Endothelial cell of umbilical vein (primary cell): Measurements from ENCODE around the gene FARP1. TPM values are rescaled to one million over a fixed set of nuclear protein-coding genes. Genes with fewer than 3 reads are reported as not detected.

ENCODE experiments used
- BruUV-seq: library from RNA; stranded (reverse); fragments of 400-500 nt; replicated peaks from 2 replicates; lab custom pipeline; 2021; lab: Mats Ljungman, UMichigan
- CTCF ChIA-PET: fragments of 300-600, 350-600 bp; sonication (Branson Sonifier 250); formaldehyde crosslinking; loops from one replicate; lab custom pipeline; 2021; ENCODE audit warnings: antibody characterized with exemption, inconsistent platforms; lab: Charles Lee
- POLR2A ChIA-PET: fragments of 300-600, 350-600 bp; sonication (Branson Sonifier 250); formaldehyde crosslinking; loops from one replicate; lab custom pipeline; 2021; ENCODE audit warnings: antibody characterized with exemption, inconsistent platforms; lab: Charles Lee
- DNase-seq: peaks from one replicate; pipeline ENCODE4 v3.0.0-alpha.2; 2011; ENCODE audit warnings: low read depth, low spot score
- FAIRE-seq: peaks from 2 replicates; lab custom pipeline; 2011; peaks lifted over from hg19 to GRCh38; lab: Jason Lieb, UNC
- H2AFZ ChIP-seq: 2 replicates; pipeline ENCODE4 v1.6.0; 2012; ENCODE audit warnings: low read depth, low read length, control low read depth, inconsistent platforms
- H3K27ac ChIP-seq: 2 replicates; pipeline ENCODE4 v1.5.1; 2011; ENCODE audit warnings: low read depth, mild to moderate bottlenecking, control low read depth, low read length, moderate library complexity; ENCODE audit not compliant: insufficient read depth
- H3K27me3 ChIP-seq, 2 experiments: 2 replicates each; pipeline versions ENCODE4 v1.6.0 to v1.6.1; 2011; ENCODE audit warnings: low read length in 2 of 2, mixed read lengths in 1 of 2; ENCODE audit not compliant: control insufficient read depth in 2 of 2, insufficient read depth in 2 of 2
- H3K36me3 ChIP-seq, 2 experiments: 2 replicates in 1 of 2; 3 replicates in 1 of 2; pipeline ENCODE4 v1.5.1; 2011; ENCODE audit warnings: low read length in 2 of 2, mild to moderate bottlenecking in 1 of 2, moderate library complexity in 1 of 2; ENCODE audit not compliant: control insufficient read depth in 2 of 2, insufficient read depth in 2 of 2; ENCODE audit errors: extremely low read depth in 1 of 2
- H3K4me1 ChIP-seq: 3 replicates; pipeline ENCODE4 v1.5.1; 2011; ENCODE audit warnings: mild to moderate bottlenecking, low read length; ENCODE audit not compliant: control insufficient read depth, insufficient read depth; ENCODE audit errors: extremely low read depth
- H3K4me2 ChIP-seq: 2 replicates; pipeline ENCODE4 v1.6.1; 2011; ENCODE audit warnings: low read length, control low read depth, mixed read lengths; ENCODE audit not compliant: insufficient read depth
- H3K4me3 ChIP-seq, 3 experiments: fragments of 200-600 bp in 1 of 3; sonication (generic), shearing (Covaris generic) in 1 of 3; replicated peaks in 1 of 3; 2 replicates each; pipeline ENCODE4 v1.5.1; 2011 to 2016; ENCODE audit warnings: control low read depth in 3 of 3, low read length in 3 of 3, mild to moderate bottlenecking in 2 of 3, inconsistent platforms in 1 of 3, low read depth in 1 of 3, moderate library complexity in 1 of 3; ENCODE audit not compliant: insufficient read depth in 1 of 3
- H3K79me2 ChIP-seq: 2 replicates; pipeline ENCODE4 v1.6.0; 2012; ENCODE audit warnings: low read length, inconsistent platforms; ENCODE audit not compliant: control insufficient read depth, insufficient read depth
- H3K9ac ChIP-seq: replicated peaks from 2 replicates; pipeline ENCODE3; 2011; ENCODE audit warnings: low read length, control low read depth; ENCODE audit not compliant: insufficient read depth; ENCODE audit errors: extremely low read depth
- H3K9me1 ChIP-seq: replicated peaks from 3 replicates; pipeline ENCODE4 v1.6.0; 2011; ENCODE audit warnings: mild to moderate bottlenecking, low read length; ENCODE audit not compliant: control insufficient read depth, insufficient read depth; ENCODE audit errors: extremely low read depth
- H3K9me3 ChIP-seq: replicated peaks from 2 replicates; pipeline ENCODE4 v1.5.1; 2012; ENCODE audit warnings: low read length, inconsistent platforms; ENCODE audit not compliant: control insufficient read depth, insufficient read depth
- H4K20me1 ChIP-seq: replicated peaks from 2 replicates; pipeline ENCODE3; 2011; ENCODE audit warnings: mild to moderate bottlenecking, low read length; ENCODE audit not compliant: control insufficient read depth, insufficient read depth; ENCODE audit errors: extremely low read depth
- CTCF ChIP-seq, 2 donors: IDR thresholded peaks; 1 replicate in 1 of 2; 2 replicates in 1 of 2; pipeline ENCODE4 v1.5.1; 2011; ENCODE audit warnings: low read length in 2 of 2, mild to moderate bottlenecking in 2 of 2, moderate library complexity in 2 of 2, control low read depth in 1 of 2, inconsistent platforms in 1 of 2, low read depth in 1 of 2; ENCODE audit not compliant: insufficient read depth in 1 of 2; ENCODE audit errors: extremely low read depth in 1 of 2
- EZH2 ChIP-seq: IDR thresholded peaks from 2 replicates; pipeline ENCODE4 v1.6.1; 2012; ENCODE audit warnings: borderline replicate concordance, low read depth, mild to moderate bottlenecking, moderate library complexity, low read length, inconsistent platforms; ENCODE audit not compliant: severe bottlenecking
- FOS ChIP-seq: IDR thresholded peaks from 2 replicates; pipeline ENCODE4 v1.6.1; 2011; ENCODE audit warnings: mild to moderate bottlenecking, low read length, moderate library complexity, borderline replicate concordance; ENCODE audit not compliant: insufficient read depth
- GATA2 ChIP-seq: IDR thresholded peaks from 2 replicates; pipeline ENCODE4 v1.7.0; 2011; ENCODE audit warnings: low read depth, mild to moderate bottlenecking, moderate library complexity, mixed read lengths, low read length; ENCODE audit not compliant: insufficient read length, insufficient read depth
- JUN ChIP-seq: IDR thresholded peaks from 2 replicates; pipeline ENCODE4 v1.6.1; 2011; ENCODE audit warnings: borderline replicate concordance, low read depth; ENCODE audit not compliant: insufficient read length, insufficient read depth
- MAX ChIP-seq: IDR thresholded peaks from 2 replicates; pipeline ENCODE4 v1.6.1; 2011; ENCODE audit not compliant: insufficient read depth, insufficient read length
- MYC ChIP-seq: IDR thresholded peaks from one replicate; pipeline ENCODE4 v1.6.1; 2011; ENCODE audit warnings: mild to moderate bottlenecking, low read depth, low read length
- POLR2A ChIP-seq: IDR thresholded peaks from 2 replicates; pipeline ENCODE4 v1.6.1; 2012; ENCODE audit warnings: low read depth, mild to moderate bottlenecking, control low read depth, low read length
- POLR2AphosphoS5 ChIP-seq: IDR thresholded peaks from 2 replicates; pipeline ENCODE4 v1.6.1; 2012; ENCODE audit warnings: low read depth, mild to moderate bottlenecking, control low read depth, low read length, moderate library complexity; ENCODE audit not compliant: insufficient read depth
- dilution Hi-C: fragments of 300-500 bp; cut with MboI; formaldehyde crosslinking; loops from one replicate; pipeline ENCODE4 v1.15.0; 2019; ENCODE audit warnings: low sequenced_read_pairs; ENCODE audit not compliant: extremely low pct_ligation_motif_present
- intact Hi-C: fragments of 100-400 bp; cut with micrococcal nuclease; formaldehyde crosslinking; loops from one replicate; pipeline ENCODE4 v1.10.0; 2022
- polyA plus RNA-seq, 4 experiments: library from polyadenylated mRNA; depleted of rRNA in 3 of 4; stranded (reverse) in 3 of 4; unstranded in 1 of 4; fragments of >200 nt; gene quantifications; 2 replicates each; pipeline versions ENCODE4 v1.2.1 to v1.2.3, GENCODE V29; 2011 to 2012; ENCODE audit warnings: missing spikeins in 1 of 4
- total RNA-seq: library from RNA; stranded (reverse); gene quantifications from 2 replicates; pipeline ENCODE4 v1.2.3, GENCODE V29; 2021

The FARP1 gene
- total and polyA plus RNA-seq, 2 donors (not counting 3 experiments of a cell fraction or from before 2014, with no cell fraction given) = 19.0 to 77.7 TPM

- Histone ChIP-seq H2AFZ (no peak overlapping the region), H3K4me2 (no peak overlapping the region), H3K79me2 (peaks cover 8% of the 10 kb centered on the region), H3K27ac (no peak overlapping the region), H3K27me3 (no peaks in the 10 kb centered on the region), H3K9me1 (no peaks in the 10 kb centered on the region), H3K4me1 (no peaks in the 10 kb centered on the region), H3K36me3 (no peaks in the 10 kb centered on the region), H3K9me3 (no peaks in the 10 kb centered on the region), H3K4me3 (no peak overlapping the region), H4K20me1 (peaks cover 3% of the 10 kb centered on the region), H3K9ac (no peak overlapping the region)
- CTCF ChIA-PET = interaction anchor here (0.7 to 1.2 kb wide), 2 partner anchors 17 to 49 kb away, joined by 3 read pairs; no protein-coding TSS in a partner anchor
- POLR2A ChIA-PET = no interaction called here
- dilution Hi-C loops (no loop called here), intact Hi-C loops (no loop called here)
- peak; percentile 23 for DNase-seq
- no peak for FAIRE-seq
- no TSS peak for BruUV-seq
- TF ChIP-seq FOS = no peak
- TF ChIP-seq CTCF (IDR thresholded peaks at IDR 0.05; ENCODE audit: extremely low read depth in 1 of 2, insufficient read depth in 1 of 2, low read depth in 1 of 2, low read length in 2 of 2) = no peak
- TF ChIP-seq GATA2 = no peak
- TF ChIP-seq MAX = no peak
- TF ChIP-seq MYC = no peak
- no peak for TF ChIP-seq POLR2AphosphoS5
- no peak for TF ChIP-seq POLR2A
- TF ChIP-seq EZH2 = no peak
- TF ChIP-seq JUN = no peak
Observed at GRCh38 chr13:98189841-98190505, 47.1 kb downstream of the FARP1 start.
